CD4-positive, alpha-beta T cell treated with Interferon gamma for 1 hour (primary cell): ENCODE data around the gene CHN2.

Experiments used
- DNase-seq: peaks from one replicate; pipeline ENCODE4 v3.0.0-alpha.2; 2020

Gene CHN2

GRCh38 chr7:29370531-29371314, 176.1 kb downstream of the CHN2 start:
- DNase-seq: no peak

- DNase-seq: no peak
These were observed 176.9 kb downstream of the CHN2 start for GRCh38 chr7:29371472-29371871.

GRCh38 chr7:29372351-29373090, 177.9 kb downstream of the CHN2 start:
- DNase-seq: no peak

GRCh38 chr7:29375641-29376562, 181.3 kb downstream of the CHN2 start:
- no peak for DNase-seq

- DNase-seq: no peak
These were observed 183.1 kb downstream of the CHN2 start for GRCh38 chr7:29377718-29378117.

- no peak for DNase-seq
These were observed 185.0 kb downstream of the CHN2 start for GRCh38 chr7:29379551-29379950.

GRCh38 chr7:29381206-29382094, 186.9 kb downstream of the CHN2 start:
- DNase-seq: no peak

- no peak for DNase-seq
These were observed 189.7 kb downstream of the CHN2 start for GRCh38 chr7:29384277-29384676.

- DNase-seq: no peak
These were observed 190.7 kb downstream of the CHN2 start for GRCh38 chr7:29385214-29385814.

- no peak for DNase-seq
These were observed 191.7 kb downstream of the CHN2 start for GRCh38 chr7:29386196-29386765.

GRCh38 chr7:29391262-29391661, 196.7 kb downstream of the CHN2 start:
- no peak for DNase-seq

GRCh38 chr7:29394321-29394720, 199.7 kb downstream of the CHN2 start:
- DNase-seq: no peak

GRCh38 chr7:29396563-29396962, 202.0 kb downstream of the CHN2 start:
- no peak for DNase-seq

GRCh38 chr7:29397398-29397797, 202.8 kb downstream of the CHN2 start:
- no peak for DNase-seq

- DNase-seq: no peak
These were observed 203.4 kb downstream of the CHN2 start for GRCh38 chr7:29398011-29398410.

GRCh38 chr7:29400437-29400836, 205.9 kb downstream of the CHN2 start:
- no peak for DNase-seq

GRCh38 chr7:29401769-29402168, 207.2 kb downstream of the CHN2 start:
- no peak for DNase-seq

GRCh38 chr7:29405891-29406290, 211.3 kb downstream of the CHN2 start:
- no peak for DNase-seq

GRCh38 chr7:29406366-29406765, 211.8 kb downstream of the CHN2 start:
- DNase-seq: no peak

GRCh38 chr7:29408841-29409243, 214.3 kb downstream of the CHN2 start:
- DNase-seq: no peak

GRCh38 chr7:29410996-29411395, 216.4 kb downstream of the CHN2 start:
- no peak for DNase-seq
